CD4-positive, alpha-beta T cell treated with Interferon gamma for 1 hour (primary cell): ENCODE data around the gene CHID1.

Source experiments
- DNase-seq: peaks from one replicate; pipeline ENCODE4 v3.0.0-alpha.2; 2020

The CHID1 gene

GRCh38 chr11:907668-908067 lies 2.9 kb downstream of the CHID1 start:
- no peak for DNase-seq

- no peak for DNase-seq
These were observed 4.7 kb downstream of the CHID1 start for GRCh38 chr11:905952-906351.

DNA sequence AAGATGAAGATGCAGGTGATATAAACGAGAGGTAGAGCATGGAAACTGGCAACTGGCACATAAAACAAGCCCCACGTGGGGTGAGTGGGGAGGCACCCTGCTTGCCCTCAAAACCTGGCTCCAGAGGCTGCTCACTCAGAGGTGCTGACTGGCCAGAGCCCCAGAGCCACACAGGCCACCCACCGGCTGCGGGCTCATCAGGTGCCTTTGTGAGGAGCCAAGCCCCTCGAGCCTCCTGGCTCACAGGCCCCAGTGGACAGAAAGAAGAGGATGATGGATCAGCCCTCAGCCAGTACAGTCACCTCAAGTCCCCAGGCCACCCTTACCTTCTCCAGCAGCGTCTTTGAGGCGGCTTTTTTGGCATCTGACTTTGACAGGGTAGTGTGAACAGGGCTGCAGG lies 6.2 kb downstream of the CHID1 start:
- no peak for DNase-seq

DNA sequence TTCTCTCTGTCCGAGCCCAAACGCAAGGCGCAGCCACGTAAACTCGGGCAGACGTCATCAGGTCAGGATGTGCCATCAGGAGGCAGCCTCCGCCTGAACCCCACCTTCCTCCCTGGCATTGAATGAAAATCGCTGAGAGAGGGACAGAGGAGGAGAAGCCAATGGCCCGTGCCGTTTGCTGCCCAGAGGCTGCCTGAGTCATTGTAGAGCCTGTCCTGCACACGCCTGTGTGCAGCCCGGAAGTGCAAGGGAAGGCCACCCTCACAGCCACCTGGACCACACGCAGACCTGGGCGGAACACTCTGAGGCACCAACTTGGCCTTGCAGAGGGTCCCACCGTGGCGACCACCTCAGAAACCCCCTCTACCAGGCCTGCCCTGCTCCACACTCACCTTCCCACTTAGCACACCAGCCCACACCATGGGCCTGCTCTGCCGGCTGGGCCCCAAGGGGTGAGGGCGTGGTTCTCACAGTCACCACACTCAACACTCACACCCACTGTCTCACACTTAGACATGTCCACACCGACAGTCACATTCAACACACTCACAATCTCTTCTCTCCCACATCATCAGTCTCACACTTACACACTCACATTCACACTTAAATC lies 9.1 kb downstream of the CHID1 start:
- no peak for DNase-seq

- no peak for DNase-seq
These were observed 10.1 kb downstream of the CHID1 start for GRCh38 chr11:900545-900944.

DNA sequence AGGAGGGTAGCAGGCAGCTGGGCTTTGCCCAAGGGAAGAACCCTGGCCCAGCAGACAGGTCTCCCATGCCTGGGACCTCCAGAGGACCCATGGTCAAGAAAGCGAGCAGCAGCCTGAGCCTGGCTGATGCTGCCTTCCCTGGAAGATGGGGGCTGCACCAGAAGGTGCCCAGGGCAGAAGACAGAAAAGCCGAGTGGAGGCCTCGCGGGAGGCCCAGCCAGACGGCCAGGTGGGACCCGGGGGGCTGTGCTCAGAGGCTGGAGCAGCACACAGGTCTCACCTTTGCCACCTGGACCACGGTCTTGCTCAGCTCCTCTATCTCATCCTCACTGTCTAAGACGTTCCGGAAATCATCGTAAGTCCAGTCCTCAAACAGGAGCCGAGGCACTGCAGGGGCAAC lies 10.9 kb downstream of the CHID1 start:
- no peak for DNase-seq

- no peak for DNase-seq
These were observed 11.9 kb downstream of the CHID1 start for GRCh38 chr11:898540-899190.

GRCh38 chr11:898143-898511 lies 12.5 kb downstream of the CHID1 start:
- no peak for DNase-seq

DNA sequence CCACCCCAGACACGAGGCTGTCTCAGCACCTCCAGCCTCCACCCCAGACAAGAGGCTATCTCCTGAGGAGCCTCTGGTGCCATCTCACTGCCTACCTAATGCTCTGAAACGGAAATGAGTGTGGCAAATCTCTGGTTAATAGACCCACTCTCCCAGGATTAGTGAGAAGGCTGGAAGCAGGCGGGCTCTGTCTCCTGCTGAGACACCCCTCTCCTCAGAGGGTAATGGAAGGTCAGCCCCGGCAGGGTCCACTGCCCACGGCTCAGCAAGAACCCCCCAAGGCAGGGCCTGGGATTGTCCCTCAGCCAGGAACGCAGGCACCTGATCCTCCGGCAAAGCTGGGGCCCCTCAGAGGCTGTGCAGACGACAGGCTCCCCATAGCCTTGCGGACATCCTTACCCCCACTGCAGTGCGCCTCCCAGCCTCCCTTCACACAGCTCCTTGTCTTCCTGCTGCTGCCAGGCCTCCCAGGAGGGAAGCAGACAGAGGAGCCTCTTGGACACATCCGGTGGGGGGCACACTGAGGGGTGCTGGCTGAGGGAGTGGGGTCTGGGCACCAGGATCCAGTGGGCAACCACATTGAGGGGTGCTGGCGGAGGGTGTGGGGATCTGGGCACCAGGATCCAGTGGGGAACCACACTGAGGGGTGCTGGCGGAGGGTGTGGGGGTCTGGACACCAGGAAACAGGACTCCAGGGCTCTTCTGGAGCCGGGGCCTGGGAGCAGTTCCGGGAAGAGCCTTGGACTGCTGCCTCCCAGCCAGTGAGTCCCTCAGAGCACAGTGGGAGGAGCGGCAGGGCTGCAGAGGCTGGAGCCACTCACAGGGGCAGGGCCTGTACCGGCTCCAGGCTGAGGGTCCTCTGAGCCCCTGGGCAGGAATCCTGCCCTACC lies 13.1 kb downstream of the CHID1 start:
- no peak for DNase-seq

- no peak for DNase-seq
These were observed 15.1 kb downstream of the CHID1 start for GRCh38 chr11:895331-896110.

DNA sequence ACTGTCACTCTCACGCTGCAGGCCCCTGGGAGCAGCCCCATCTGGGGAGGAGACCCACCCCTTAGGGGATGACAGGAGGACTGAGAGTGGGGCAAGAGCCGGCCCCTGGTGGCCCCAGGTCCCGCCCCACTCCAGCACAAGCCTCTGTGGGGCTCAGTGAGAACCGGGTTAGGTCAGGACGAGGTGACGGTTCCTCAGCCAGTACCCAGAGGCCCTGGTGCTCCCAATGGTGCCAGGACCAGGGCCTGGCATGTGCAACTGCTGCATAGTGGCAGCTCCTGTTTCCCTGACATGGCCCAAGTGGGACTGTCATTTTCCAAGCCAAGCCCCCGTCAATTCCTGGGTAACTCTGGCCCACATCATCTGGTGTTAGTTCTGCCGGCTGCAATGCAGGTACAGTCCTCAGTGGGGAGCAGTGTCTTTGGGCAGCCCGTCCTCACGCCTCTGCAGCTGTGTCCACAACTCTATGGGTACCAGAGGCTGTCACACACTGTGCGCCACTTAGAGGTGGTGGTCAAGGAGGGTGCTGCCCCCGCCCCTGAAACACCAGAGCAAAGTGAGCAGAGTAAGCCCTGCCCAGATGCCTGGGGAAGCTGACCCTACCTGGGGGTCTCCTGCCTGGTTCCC lies 15.9 kb downstream of the CHID1 start:
- no peak for DNase-seq

DNA sequence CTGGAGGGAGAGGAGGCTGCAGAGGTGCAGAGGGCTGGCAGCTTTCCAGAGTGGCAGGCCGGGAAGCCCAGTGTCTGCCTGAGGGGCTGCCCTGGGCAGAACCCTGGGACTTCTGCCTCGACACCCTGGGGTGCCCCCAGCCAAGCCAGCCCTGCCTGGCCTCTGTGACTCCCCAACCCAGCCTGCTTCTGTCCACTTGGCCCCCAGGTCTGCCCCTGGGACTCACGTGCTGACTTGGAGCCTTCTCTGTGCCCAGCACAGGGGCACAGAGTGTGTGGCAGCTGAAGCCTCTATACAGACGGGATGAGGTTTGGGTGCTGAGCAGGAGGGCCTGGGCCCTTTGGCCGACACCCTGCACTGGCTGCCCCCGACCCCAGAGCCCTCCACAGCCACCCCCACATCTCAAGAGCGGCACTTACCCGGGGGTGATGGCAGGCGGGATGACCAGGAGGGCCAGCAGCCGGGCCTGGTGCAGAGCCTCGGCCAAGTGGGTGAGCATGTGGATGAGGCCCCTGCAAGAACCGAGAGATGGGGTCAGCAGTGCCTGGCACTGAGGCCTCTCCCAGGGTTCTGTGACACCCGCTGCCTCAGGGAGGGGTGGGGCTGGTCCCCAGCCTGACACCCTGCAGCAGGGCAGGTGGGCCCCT lies 17.5 kb downstream of the CHID1 start:
- DNase-seq = no peak

- DNase-seq = no peak
These were observed 19.6 kb downstream of the CHID1 start for GRCh38 chr11:890794-891540.

DNA sequence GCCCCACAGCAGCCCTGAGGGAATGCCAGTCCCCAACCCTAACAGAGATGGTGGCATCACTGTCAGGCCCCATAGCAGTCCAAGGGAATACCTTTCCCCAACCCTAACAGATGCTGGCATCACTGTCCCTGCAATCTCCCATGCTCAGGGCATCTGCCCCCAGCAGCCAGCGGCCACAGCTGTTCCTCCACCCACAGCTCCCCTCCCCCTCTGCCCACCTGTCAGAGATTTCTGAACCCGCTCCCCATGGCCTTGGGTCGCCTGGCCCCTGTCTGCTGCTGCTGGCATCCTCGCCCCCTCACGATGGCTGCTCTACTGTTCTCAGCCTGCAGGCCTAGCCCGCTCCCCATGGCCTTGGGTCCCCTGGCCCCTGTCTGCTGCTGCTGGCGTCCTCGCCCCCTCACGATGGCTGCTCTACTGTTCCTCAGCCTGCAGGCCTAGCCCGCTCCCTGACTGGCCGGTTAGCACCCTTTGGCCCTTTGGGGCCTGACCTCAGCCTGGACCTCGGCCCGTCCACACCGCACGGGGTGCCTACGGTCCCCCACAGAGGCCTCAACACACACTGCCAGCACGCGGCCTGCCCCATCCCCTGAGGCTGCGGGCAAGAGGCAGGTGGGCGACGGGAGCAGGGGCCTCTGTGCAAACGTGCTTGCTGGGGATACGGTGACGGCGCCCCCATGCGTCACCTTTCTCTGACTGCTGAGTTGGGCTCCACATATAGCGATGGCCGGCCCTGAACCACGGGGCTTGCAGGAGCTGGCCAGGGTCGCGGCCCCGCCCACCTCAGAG lies 20.7 kb downstream of the CHID1 start:
- DNase-seq = no peak

- no peak for DNase-seq
These were observed 21.4 kb downstream of the CHID1 start for GRCh38 chr11:889257-889656.

- DNase-seq = no peak
These were observed 22.0 kb downstream of the CHID1 start for GRCh38 chr11:888310-889212.

- no peak for DNase-seq
These were observed 23.0 kb downstream of the CHID1 start for GRCh38 chr11:887589-887988.

DNA sequence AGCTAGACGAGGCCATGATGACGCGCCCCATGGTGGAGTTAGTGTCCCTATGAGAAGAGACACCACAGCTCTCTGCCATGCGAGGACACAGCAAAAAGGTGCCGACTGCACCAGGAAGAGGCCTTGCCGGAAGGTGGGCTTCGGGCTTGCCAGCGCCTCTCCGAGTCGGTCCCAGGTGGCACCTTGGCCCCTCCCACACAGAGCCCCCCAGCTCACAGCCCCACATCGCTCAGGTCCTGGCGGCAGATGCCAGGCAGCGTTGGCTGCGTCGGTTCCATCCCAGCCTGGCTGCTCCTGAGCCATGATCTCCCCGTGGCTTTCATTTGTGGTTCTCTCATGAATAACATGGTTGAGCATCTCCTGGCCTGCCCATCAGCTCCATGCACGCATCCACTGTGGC lies 24.0 kb downstream of the CHID1 start:
- no peak for DNase-seq

DNA sequence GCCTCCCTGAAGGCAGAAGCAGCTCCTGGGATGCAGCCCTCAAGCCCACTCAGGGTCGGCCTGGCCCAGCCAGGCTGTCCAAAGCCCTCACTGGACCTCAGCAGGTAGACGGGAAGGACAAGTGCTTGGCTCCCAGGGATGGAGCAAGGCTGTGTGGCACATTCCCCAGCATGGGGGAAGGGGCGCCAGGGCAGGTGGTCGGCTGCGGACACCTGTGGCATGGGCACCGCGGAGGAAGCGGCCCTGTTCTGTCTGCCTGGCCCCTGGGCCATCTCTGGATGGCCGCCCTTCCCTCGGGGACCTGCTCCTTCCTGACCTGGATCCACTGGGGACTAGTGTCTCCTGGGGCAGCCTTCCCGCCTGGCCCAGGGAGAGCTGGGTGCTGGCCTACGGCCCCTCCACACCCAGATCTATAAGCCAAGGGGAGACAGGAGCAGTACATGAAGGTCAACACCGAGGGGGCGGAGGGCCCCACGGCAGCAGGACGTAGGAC lies 26.0 kb downstream of the CHID1 start:
- no peak for DNase-seq
